ENCODE measurements around the gene FGF11.

FGF11 gene

GRCh38 chr17:7439462-7440112, at the start of gene FGF11:
Gene FGF11 (plus strand): TSS chr17:7439512. CDS start chr17:7439621, 109 bp downstream.
- H3K36me3 Mint-ChIP-seq (ENCODE audit: low read depth) = peaks cover 4% of the 10 kb centered on the region
- peak within 1 kb of the TSS; percentile 81 for H3K4me3 Mint-ChIP-seq
- H3K4me1 Mint-ChIP-seq (ENCODE audit: low read depth) = peaks cover 53% of the 10 kb centered on the region
- H3K27ac Mint-ChIP-seq = peak within 1 kb of the TSS; percentile 71
- peaks cover 44% of the 10 kb centered on the region for H3K27me3 Mint-ChIP-seq
- H3K9me3 Mint-ChIP-seq = no peaks in the 10 kb centered on the region

GRCh38 chr17:7389924-7390910, 49.1 kb upstream of the FGF11 start:
- Mint-ChIP-seq H3K4me3 (no peak overlapping the region), H3K36me3 (ENCODE audit: low read depth) (peaks cover 33% of the 10 kb centered on the region)

GRCh38 chr17:7391307-7391706, 48.0 kb upstream of the FGF11 start:
- H3K4me3 Mint-ChIP-seq = no peak overlapping the region
- H3K36me3 Mint-ChIP-seq (ENCODE audit: low read depth) = peaks cover 33% of the 10 kb centered on the region
- H3K27ac Mint-ChIP-seq = no peak overlapping the region
- H3K27me3 Mint-ChIP-seq = no peaks in the 10 kb centered on the region
- no peaks in the 10 kb centered on the region for H3K9me3 Mint-ChIP-seq
- peaks cover 16% of the 10 kb centered on the region for H3K4me1 Mint-ChIP-seq (ENCODE audit: low read depth)

More at GRCh38 chr17:7389924-7390910, 49.1 kb upstream of the FGF11 start:
- Mint-ChIP-seq H3K9me3 (no peaks in the 10 kb centered on the region), H3K27me3 (no peaks in the 10 kb centered on the region), H3K4me1 (ENCODE audit: low read depth) (peaks cover 15% of the 10 kb centered on the region), H3K27ac (no peak overlapping the region)

GRCh38 chr17:7392696-7393612, 46.4 kb upstream of the FGF11 start:
- no peaks in the 10 kb centered on the region for H3K27me3 Mint-ChIP-seq
- peaks cover 16% of the 10 kb centered on the region for H3K4me1 Mint-ChIP-seq (ENCODE audit: low read depth)
- peaks cover 33% of the 10 kb centered on the region for H3K36me3 Mint-ChIP-seq (ENCODE audit: low read depth)
- no peaks in the 10 kb centered on the region for H3K9me3 Mint-ChIP-seq
- peak overlapping the region; percentile 93 for H3K4me3 Mint-ChIP-seq
- H3K27ac Mint-ChIP-seq = no peak overlapping the region

GRCh38 chr17:7393613-7394451, 45.5 kb upstream of the FGF11 start:
- no peaks in the 10 kb centered on the region for H3K9me3 Mint-ChIP-seq
- peaks cover 28% of the 10 kb centered on the region for H3K36me3 Mint-ChIP-seq (ENCODE audit: low read depth)
- peak overlapping the region; percentile 75 for H3K27ac Mint-ChIP-seq
- peaks cover 16% of the 10 kb centered on the region for H3K4me1 Mint-ChIP-seq (ENCODE audit: low read depth)
- no peaks in the 10 kb centered on the region for H3K27me3 Mint-ChIP-seq
- H3K4me3 Mint-ChIP-seq = peak overlapping the region; percentile 93

GRCh38 chr17:7394452-7395191, 44.7 kb upstream of the FGF11 start, which contains the start of gene PLSCR3:
Gene PLSCR3 (minus strand): TSS chr17:7394525. CDS start chr17:7394110, 415 bp downstream.
- Mint-ChIP-seq H3K4me3 (peak within 1 kb of the TSS; percentile 93), H3K27me3 (no peaks in the 10 kb centered on the region), H3K9me3 (no peaks in the 10 kb centered on the region), H3K4me1 (ENCODE audit: low read depth) (peaks cover 16% of the 10 kb centered on the region), H3K27ac (peak within 1 kb of the TSS; percentile 96), H3K36me3 (ENCODE audit: low read depth) (peaks cover 23% of the 10 kb centered on the region)

GRCh38 chr17:7396147-7396546, 43.2 kb upstream of the FGF11 start:
- Mint-ChIP-seq H3K9me3 (no peaks in the 10 kb centered on the region), H3K4me1 (ENCODE audit: low read depth) (peaks cover 16% of the 10 kb centered on the region), H3K4me3 (peak overlapping the region; percentile 27), H3K27me3 (no peaks in the 10 kb centered on the region), H3K36me3 (ENCODE audit: low read depth) (peaks cover 10% of the 10 kb centered on the region), H3K27ac (no peak overlapping the region)

- H3K4me3 Mint-ChIP-seq = no peak overlapping the region
- no peaks in the 10 kb centered on the region for H3K27me3 Mint-ChIP-seq
- peaks cover 8% of the 10 kb centered on the region for H3K36me3 Mint-ChIP-seq (ENCODE audit: low read depth)
- peaks cover 16% of the 10 kb centered on the region for H3K4me1 Mint-ChIP-seq (ENCODE audit: low read depth)
- no peaks in the 10 kb centered on the region for H3K9me3 Mint-ChIP-seq
- H3K27ac Mint-ChIP-seq = no peak overlapping the region
Measured at GRCh38 chr17:7398612-7399011, 40.7 kb upstream of the FGF11 start.

GRCh38 chr17:7403043-7403726, 36.1 kb upstream of the FGF11 start:
- Mint-ChIP-seq H3K9me3 (no peaks in the 10 kb centered on the region), H3K36me3 (ENCODE audit: low read depth) (peaks cover 6% of the 10 kb centered on the region), H3K4me3 (peak overlapping the region; percentile 91), H3K27ac (peak overlapping the region; percentile 18), H3K27me3 (no peaks in the 10 kb centered on the region), H3K4me1 (ENCODE audit: low read depth) (peaks cover 12% of the 10 kb centered on the region)

GRCh38 chr17:7403727-7403976, 35.7 kb upstream of the FGF11 start:
- peak overlapping the region; percentile 94 for H3K27ac Mint-ChIP-seq
- H3K4me3 Mint-ChIP-seq = peak overlapping the region; percentile 91
- peaks cover 12% of the 10 kb centered on the region for H3K4me1 Mint-ChIP-seq (ENCODE audit: low read depth)
- no peaks in the 10 kb centered on the region for H3K9me3 Mint-ChIP-seq
- peaks cover 6% of the 10 kb centered on the region for H3K36me3 Mint-ChIP-seq (ENCODE audit: low read depth)
- no peaks in the 10 kb centered on the region for H3K27me3 Mint-ChIP-seq

- H3K36me3 Mint-ChIP-seq (ENCODE audit: low read depth) = peaks cover 9% of the 10 kb centered on the region
- peak within 1 kb of the TSS; percentile 94 for H3K27ac Mint-ChIP-seq
- no peaks in the 10 kb centered on the region for H3K27me3 Mint-ChIP-seq
- peaks cover 12% of the 10 kb centered on the region for H3K4me1 Mint-ChIP-seq (ENCODE audit: low read depth)
- H3K4me3 Mint-ChIP-seq = peak within 1 kb of the TSS; percentile 91
- H3K9me3 Mint-ChIP-seq = no peaks in the 10 kb centered on the region
Measured at GRCh38 chr17:7403977-7404736, 35.2 kb upstream of the FGF11 start, which contains the start of gene TMEM256. Gene TMEM256 (minus strand): TSS chr17:7404097. CDS start chr17:7404084, 13 bp downstream.

GRCh38 chr17:7404737-7405349, 34.5 kb upstream of the FGF11 start:
- peaks cover 9% of the 10 kb centered on the region for H3K36me3 Mint-ChIP-seq (ENCODE audit: low read depth)

More at GRCh38 chr17:7404737-7405349, 34.5 kb upstream of the FGF11 start:
- Mint-ChIP-seq H3K9me3 (no peaks in the 10 kb centered on the region), H3K4me3 (peak overlapping the region; percentile 91), H3K4me1 (ENCODE audit: low read depth) (peaks cover 12% of the 10 kb centered on the region), H3K27me3 (no peaks in the 10 kb centered on the region), H3K27ac (peak overlapping the region; percentile 94)
